Measurements from ENCODE around the gene PKD1.

Gene PKD1

GRCh38 chr16:2150418-2151187, 14.9 kb upstream of the PKD1 start:
- H3K4me3 ChIP-seq = peak overlapping the region; percentile 84
- no peak for DNase-seq (ENCODE audit: low read depth, low spot score)
- TF ChIP-seq POLR2AphosphoS5 (IDR thresholded peaks at IDR 0.05; ENCODE audit: borderline replicate concordance, low read depth, low read length) (peak; percentile 54), EZH2 (IDR thresholded peaks at IDR 0.05) (no peak)
- peaks cover 32% of the 10 kb centered on the region for H3K36me3 ChIP-seq (ENCODE audit: insufficient read depth, low read length)
- H3K9me3 ChIP-seq (ENCODE audit: low read depth, low read length) = no peaks in the 10 kb centered on the region
- no peak overlapping the region for H3K9ac ChIP-seq (ENCODE audit: insufficient read length)
- peak overlapping the region; percentile 73 for H3K27ac ChIP-seq

- Histone ChIP-seq H3K9me3 (ENCODE audit: low read depth, low read length) (no peaks in the 10 kb centered on the region), H3K4me3 (peak overlapping the region; percentile 84), H3K27ac (peak overlapping the region; percentile 73; the same call in 1 of the 2 replicates), H3K36me3 (ENCODE audit: insufficient read depth, low read length) (peaks cover 31% of the 10 kb centered on the region), H3K9ac (ENCODE audit: insufficient read length) (peak overlapping the region; percentile 62)
- TF ChIP-seq EZH2 (IDR thresholded peaks at IDR 0.05) = no peak
- TF ChIP-seq FOXP2 (optimal IDR thresholded peaks at IDR 0.05; ENCODE audit: control extremely low read depth, extremely low read length, insufficient read depth) = no peak
- no peak; the same call in 1 of the 2 replicates for TF ChIP-seq POLR2AphosphoS5 (IDR thresholded peaks at IDR 0.05; ENCODE audit: borderline replicate concordance, low read depth, low read length)
- DNase-seq (ENCODE audit: low read depth, low spot score) = no peak
Measured at GRCh38 chr16:2149630-2150417, 14.1 kb upstream of the PKD1 start.

GRCh38 chr16:2148714-2149629, 13.3 kb upstream of the PKD1 start:
- TF ChIP-seq POLR2AphosphoS5 (IDR thresholded peaks at IDR 0.05; ENCODE audit: borderline replicate concordance, low read depth, low read length) (no peak), FOXP2 (optimal IDR thresholded peaks at IDR 0.05; ENCODE audit: control extremely low read depth, extremely low read length, insufficient read depth) (no peak), EZH2 (IDR thresholded peaks at IDR 0.05) (no peak)
- Histone ChIP-seq H3K4me3 (peak overlapping the region; percentile 84), H3K9me3 (ENCODE audit: low read depth, low read length) (no peaks in the 10 kb centered on the region), H3K27ac (no peak overlapping the region), H3K36me3 (ENCODE audit: insufficient read depth, low read length) (peaks cover 22% of the 10 kb centered on the region), H3K9ac (ENCODE audit: insufficient read length) (peak overlapping the region; percentile 62)
- DNase-seq (ENCODE audit: low read depth, low spot score) = no peak

- Histone ChIP-seq H3K27ac (no peak within 1 kb of the TSS), H3K4me3 (peak within 1 kb of the TSS; percentile 84)
- TF ChIP-seq FOXP2 (optimal IDR thresholded peaks at IDR 0.05; ENCODE audit: control extremely low read depth, extremely low read length, insufficient read depth) (no peak), EZH2 (IDR thresholded peaks at IDR 0.05) (no peak), POLR2AphosphoS5 (IDR thresholded peaks at IDR 0.05; ENCODE audit: borderline replicate concordance, low read depth, low read length) (no peak)
Measured at GRCh38 chr16:2147981-2148671, 12.4 kb upstream of the PKD1 start, which contains the start of gene RAB26. RAB26 (plus strand) TSS chr16:2148625; CDS start chr16:2148784, 159 bp downstream.

GRCh38 chr16:2147378-2147777, 11.7 kb upstream of the PKD1 start:
- Histone ChIP-seq H3K9me3 (ENCODE audit: low read depth, low read length) (no peaks in the 10 kb centered on the region), H3K4me3 (no peak overlapping the region), H3K27ac (no peak overlapping the region), H3K9ac (ENCODE audit: insufficient read length) (no peak overlapping the region), H3K36me3 (ENCODE audit: insufficient read depth, low read length) (peaks cover 6% of the 10 kb centered on the region)
- no peak for DNase-seq (ENCODE audit: low read depth, low spot score)
- TF ChIP-seq POLR2AphosphoS5 (IDR thresholded peaks at IDR 0.05; ENCODE audit: borderline replicate concordance, low read depth, low read length) (no peak), FOXP2 (optimal IDR thresholded peaks at IDR 0.05; ENCODE audit: control extremely low read depth, extremely low read length, insufficient read depth) (no peak), EZH2 (IDR thresholded peaks at IDR 0.05) (no peak)

More at GRCh38 chr16:2147981-2148671, 12.4 kb upstream of the PKD1 start, which contains the start of gene RAB26:
- H3K36me3 ChIP-seq (ENCODE audit: insufficient read depth, low read length) = peaks cover 14% of the 10 kb centered on the region
- DNase-seq (ENCODE audit: low read depth, low spot score) = no peak
- peak within 1 kb of the TSS; percentile 62 for H3K9ac ChIP-seq (ENCODE audit: insufficient read length)
- H3K9me3 ChIP-seq (ENCODE audit: low read depth, low read length) = no peaks in the 10 kb centered on the region

- no peak for DNase-seq (ENCODE audit: low read depth, low spot score)
- Histone ChIP-seq H3K4me3 (no peak overlapping the region), H3K9ac (ENCODE audit: insufficient read length) (no peak overlapping the region), H3K9me3 (ENCODE audit: low read depth, low read length) (no peaks in the 10 kb centered on the region), H3K27ac (no peak overlapping the region), H3K36me3 (ENCODE audit: insufficient read depth, low read length) (no peaks in the 10 kb centered on the region)
- TF ChIP-seq FOXP2 (optimal IDR thresholded peaks at IDR 0.05; ENCODE audit: control extremely low read depth, extremely low read length, insufficient read depth) = no peak
- TF ChIP-seq POLR2AphosphoS5 (IDR thresholded peaks at IDR 0.05; ENCODE audit: borderline replicate concordance, low read depth, low read length) = no peak
- TF ChIP-seq EZH2 (IDR thresholded peaks at IDR 0.05) = no peak
Measured at GRCh38 chr16:2145843-2146242, 10.1 kb upstream of the PKD1 start.

- no peak overlapping the region for H3K4me3 ChIP-seq
- no peak overlapping the region for H3K27ac ChIP-seq
- H3K9ac ChIP-seq (ENCODE audit: insufficient read length) = no peak overlapping the region
- no peaks in the 10 kb centered on the region for H3K36me3 ChIP-seq (ENCODE audit: insufficient read depth, low read length)
- H3K9me3 ChIP-seq (ENCODE audit: low read depth, low read length) = no peaks in the 10 kb centered on the region
- TF ChIP-seq FOXP2 (optimal IDR thresholded peaks at IDR 0.05; ENCODE audit: control extremely low read depth, extremely low read length, insufficient read depth) (no peak), EZH2 (IDR thresholded peaks at IDR 0.05) (no peak), POLR2AphosphoS5 (IDR thresholded peaks at IDR 0.05; ENCODE audit: borderline replicate concordance, low read depth, low read length) (no peak)
- no peak for DNase-seq (ENCODE audit: low read depth, low spot score)
Measured at GRCh38 chr16:2143878-2144485, 8.3 kb upstream of the PKD1 start.
